ENCODE results near the gene KCNIP1. TPM values are rescaled to one million over a fixed set of nuclear protein-coding genes. Genes with fewer than 3 reads are reported as not detected.
A peak's percentile ranks its signal among the peaks of the same experiment; 100 is the strongest.

Gene KCNIP1
- total RNA-seq, 1 donor from 2014 or later, result 0.45 TPM

DNA sequence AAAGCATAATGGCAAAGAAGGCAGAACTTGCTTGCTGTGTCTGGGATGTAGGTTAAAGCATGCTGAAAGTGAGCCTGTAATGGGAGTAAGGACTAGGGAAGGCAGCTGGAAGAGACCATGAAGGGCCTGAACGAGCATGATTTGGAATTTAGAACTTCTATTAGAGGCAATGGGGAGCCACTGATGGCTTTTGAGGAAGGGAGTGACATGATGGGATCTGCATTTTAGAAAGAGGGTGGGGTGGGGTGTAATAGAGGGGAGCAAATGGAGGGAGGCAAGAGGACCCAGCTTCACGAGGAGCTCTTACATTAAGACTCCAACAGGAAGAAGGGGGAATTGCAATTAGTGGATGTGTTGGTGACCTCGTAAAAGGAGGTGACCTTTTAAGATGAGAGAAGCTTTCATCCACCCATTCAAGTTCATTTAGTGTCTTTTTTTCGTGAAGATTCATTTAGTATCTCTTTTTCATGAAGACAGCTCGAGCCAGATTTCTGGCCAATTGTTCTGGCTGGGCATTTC is 266.1 kb downstream of the KCNIP1 start:
- no peak for DNase-seq (ENCODE audit: low read depth)
- Histone ChIP-seq H3K4me3 (ENCODE audit: insufficient read depth, low read depth, low read length) (no peak overlapping the region), H4K20me1 (ENCODE audit: insufficient read depth, low read length) (no peaks in the 10 kb centered on the region), H3K79me2 (ENCODE audit: insufficient read depth, low read length) (no peaks in the 10 kb centered on the region), H3K27ac (ENCODE audit: low read depth, low read length) (no peak overlapping the region), H3K9ac (ENCODE audit: low read length) (no peak overlapping the region), H3K27me3 (ENCODE audit: insufficient read depth, low read length) (no peaks in the 10 kb centered on the region), H3K36me3 (ENCODE audit: insufficient read depth, low read length) (no peaks in the 10 kb centered on the region), H3K9me3 (ENCODE audit: insufficient read depth, low read depth, low read length) (no peaks in the 10 kb centered on the region), H2AFZ (ENCODE audit: low read depth, low read length) (no peak overlapping the region), H3K4me1 (ENCODE audit: insufficient read depth, low read length) (no peaks in the 10 kb centered on the region), H3K4me2 (ENCODE audit: low read length) (no peak overlapping the region)
- H3K27me3 Mint-ChIP-seq (ENCODE audit: low read depth, unreplicated experiment), result peaks cover 32% of the 10 kb centered on the region
- H3K27ac Mint-ChIP-seq (ENCODE audit: unreplicated experiment), result peak overlapping the region; percentile 37
- H3K9me3 Mint-ChIP-seq (ENCODE audit: unreplicated experiment), result no peaks in the 10 kb centered on the region
- peaks cover 2% of the 10 kb centered on the region for H3K36me3 Mint-ChIP-seq (ENCODE audit: low read depth, unreplicated experiment)
- FAIRE-seq, result no peak
- no peak overlapping the region for H3K4me3 Mint-ChIP-seq (ENCODE audit: unreplicated experiment)
- no peaks in the 10 kb centered on the region for H3K4me1 Mint-ChIP-seq (ENCODE audit: low read depth, unreplicated experiment)
- no peak for TF ChIP-seq EZH2 (IDR thresholded peaks at IDR 0.05; ENCODE audit: insufficient read depth, low read length)
- TF ChIP-seq, protein P1, sequence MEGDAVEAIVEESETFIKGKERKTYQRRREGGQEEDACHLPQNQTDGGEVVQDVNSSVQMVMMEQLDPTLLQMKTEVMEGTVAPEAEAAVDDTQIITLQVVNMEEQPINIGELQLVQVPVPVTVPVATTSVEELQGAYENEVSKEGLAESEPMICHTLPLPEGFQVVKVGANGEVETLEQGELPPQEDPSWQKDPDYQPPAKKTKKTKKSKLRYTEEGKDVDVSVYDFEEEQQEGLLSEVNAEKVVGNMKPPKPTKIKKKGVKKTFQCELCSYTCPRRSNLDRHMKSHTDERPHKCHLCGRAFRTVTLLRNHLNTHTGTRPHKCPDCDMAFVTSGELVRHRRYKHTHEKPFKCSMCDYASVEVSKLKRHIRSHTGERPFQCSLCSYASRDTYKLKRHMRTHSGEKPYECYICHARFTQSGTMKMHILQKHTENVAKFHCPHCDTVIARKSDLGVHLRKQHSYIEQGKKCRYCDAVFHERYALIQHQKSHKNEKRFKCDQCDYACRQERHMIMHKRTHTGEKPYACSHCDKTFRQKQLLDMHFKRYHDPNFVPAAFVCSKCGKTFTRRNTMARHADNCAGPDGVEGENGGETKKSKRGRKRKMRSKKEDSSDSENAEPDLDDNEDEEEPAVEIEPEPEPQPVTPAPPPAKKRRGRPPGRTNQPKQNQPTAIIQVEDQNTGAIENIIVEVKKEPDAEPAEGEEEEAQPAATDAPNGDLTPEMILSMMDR (IDR thresholded peaks at IDR 0.05; ENCODE audit: insufficient read depth, low read depth, low read length), result no peak

DNA sequence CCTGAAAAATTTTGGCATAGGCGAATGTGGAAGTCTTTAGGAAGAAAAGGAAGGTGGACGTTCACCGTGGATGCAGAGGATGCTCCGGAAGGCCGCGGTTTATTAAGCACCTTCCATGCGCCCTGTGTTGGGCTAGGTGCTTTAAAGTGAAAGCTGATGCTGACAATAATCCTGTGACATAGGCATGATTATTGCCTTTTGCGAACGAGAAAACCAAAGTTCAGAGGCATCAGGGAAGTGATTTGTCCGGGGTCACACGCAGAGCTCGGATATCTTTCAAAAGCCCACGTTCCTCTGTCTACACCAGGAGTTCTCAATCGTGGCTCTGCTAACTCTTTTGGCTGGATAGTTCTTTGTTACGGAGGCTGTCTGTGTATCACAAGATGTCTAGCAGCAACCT is 267.7 kb downstream of the KCNIP1 start:
- Histone ChIP-seq H2AFZ (ENCODE audit: low read depth, low read length) (no peak overlapping the region), H3K36me3 (ENCODE audit: insufficient read depth, low read length) (no peaks in the 10 kb centered on the region), H3K4me3 (ENCODE audit: insufficient read depth, low read depth, low read length) (no peak overlapping the region), H4K20me1 (ENCODE audit: insufficient read depth, low read length) (no peaks in the 10 kb centered on the region), H3K79me2 (ENCODE audit: insufficient read depth, low read length) (no peaks in the 10 kb centered on the region), H3K4me2 (ENCODE audit: low read length) (no peak overlapping the region), H3K9me3 (ENCODE audit: insufficient read depth, low read depth, low read length) (no peaks in the 10 kb centered on the region), H3K27me3 (ENCODE audit: insufficient read depth, low read length) (no peaks in the 10 kb centered on the region), H3K27ac (ENCODE audit: low read depth, low read length) (no peak overlapping the region), H3K9ac (ENCODE audit: low read length) (no peak overlapping the region), H3K4me1 (ENCODE audit: insufficient read depth, low read length) (no peaks in the 10 kb centered on the region)
- H3K27me3 Mint-ChIP-seq (ENCODE audit: low read depth, unreplicated experiment), result peaks cover 32% of the 10 kb centered on the region
- no peaks in the 10 kb centered on the region for H3K4me1 Mint-ChIP-seq (ENCODE audit: low read depth, unreplicated experiment)
- no peak for DNase-seq (ENCODE audit: low read depth)
- H3K27ac Mint-ChIP-seq (ENCODE audit: unreplicated experiment), result no peak overlapping the region
- FAIRE-seq, result no peak
- no peaks in the 10 kb centered on the region for H3K9me3 Mint-ChIP-seq (ENCODE audit: unreplicated experiment)
- H3K36me3 Mint-ChIP-seq (ENCODE audit: low read depth, unreplicated experiment), result peaks cover 2% of the 10 kb centered on the region
- TF ChIP-seq, protein P1 (IDR thresholded peaks at IDR 0.05; ENCODE audit: insufficient read depth, low read depth, low read length), result no peak
- TF ChIP-seq EZH2 (IDR thresholded peaks at IDR 0.05; ENCODE audit: insufficient read depth, low read length), result no peak
- no peak overlapping the region for H3K4me3 Mint-ChIP-seq (ENCODE audit: unreplicated experiment)
